Suppressor macrophage treated with lipopolysaccharide for 1 hour (primary cell): ENCODE data around the gene SPATA17.
A peak's percentile ranks its signal among the peaks of the same experiment; 100 is the strongest.
"Not testable (repeated sequence)": the region's sequence is repeated elsewhere in the genome, so short reads cannot be mapped to it uniquely, and the experiment has no call there.

Experiments used
- DNase-seq, 3 donors: peaks; one replicate each; pipeline ENCODE4 v3.0.0-alpha.2; 2020 to 2022

Gene SPATA17

GRCh38 chr1:217674028-217674729 is 43.0 kb downstream of the SPATA17 start:
- peak in 2 of 3 donors; percentile 12 to 36 for DNase-seq

GRCh38 chr1:217681806-217682205 is 50.7 kb downstream of the SPATA17 start:
- DNase-seq, result no peak

GRCh38 chr1:217687511-217687910 is 56.4 kb downstream of the SPATA17 start:
- no peak for DNase-seq

- DNase-seq, result not testable (repeated sequence)
Observed at GRCh38 chr1:217696140-217696539, 65.0 kb downstream of the SPATA17 start.

- no peak for DNase-seq
Observed at GRCh38 chr1:217703326-217703725, 72.2 kb downstream of the SPATA17 start.

GRCh38 chr1:217712925-217713597 is 81.9 kb downstream of the SPATA17 start:
- no peak for DNase-seq

- no peak for DNase-seq
Observed at GRCh38 chr1:217715681-217716080, 84.5 kb downstream of the SPATA17 start.

- no peak for DNase-seq
Observed at GRCh38 chr1:217717959-217718358, 86.8 kb downstream of the SPATA17 start.

- peak in 1 of 3 donors; percentile 1 for DNase-seq
Observed at GRCh38 chr1:217718873-217719272, 87.7 kb downstream of the SPATA17 start.

GRCh38 chr1:217721692-217722091 is 90.5 kb downstream of the SPATA17 start:
- no peak for DNase-seq

GRCh38 chr1:217734973-217735372 is 103.8 kb downstream of the SPATA17 start:
- no peak for DNase-seq

- DNase-seq, result peak; percentile 25 to 56 (median 38)
Observed at GRCh38 chr1:217747156-217747769, 116.1 kb downstream of the SPATA17 start.

- DNase-seq, result no peak
Observed at GRCh38 chr1:217769768-217770167, 138.6 kb downstream of the SPATA17 start.

GRCh38 chr1:217770918-217771317 is 139.8 kb downstream of the SPATA17 start:
- DNase-seq, result no peak

GRCh38 chr1:217776693-217777092 is 145.5 kb downstream of the SPATA17 start:
- no peak for DNase-seq

GRCh38 chr1:217781056-217781455 is 149.9 kb downstream of the SPATA17 start:
- no peak for DNase-seq

- no peak for DNase-seq
Observed at GRCh38 chr1:217791091-217791490, 159.9 kb downstream of the SPATA17 start.

GRCh38 chr1:217805792-217806191 is 174.6 kb downstream of the SPATA17 start:
- no peak for DNase-seq

GRCh38 chr1:217812175-217812574 is 181.0 kb downstream of the SPATA17 start:
- no peak for DNase-seq

- DNase-seq, result no peak
Observed at GRCh38 chr1:217813031-217813430, 181.9 kb downstream of the SPATA17 start.

GRCh38 chr1:217837691-217838090 is 206.5 kb downstream of the SPATA17 start:
- no peak for DNase-seq

GRCh38 chr1:217839161-217839560 is 208.0 kb downstream of the SPATA17 start:
- DNase-seq, result no peak

GRCh38 chr1:217846733-217847132 is 215.6 kb downstream of the SPATA17 start:
- no peak for DNase-seq

- DNase-seq, result no peak
Observed at GRCh38 chr1:217847643-217848042, 216.5 kb downstream of the SPATA17 start.
